Measurements from ENCODE around the gene ARID1B. TPM values are rescaled to one million over a fixed set of nuclear protein-coding genes. Genes with fewer than 3 reads are reported as not detected.

The ARID1B gene
- total RNA-seq, 2 donors from 2014 or later, result 79.3 to 84.6 TPM

GRCh38 chr6:156809034-156809433, 31.9 kb downstream of the ARID1B start:
- DNase-seq (ENCODE audit: low spot score), result no peak
- intact Hi-C loops (cut with DNase I), result no loop called here

- DNase-seq (ENCODE audit: low spot score), result no peak
- intact Hi-C loops (cut with DNase I), result no loop called here
These were observed 32.4 kb downstream of the ARID1B start for GRCh38 chr6:156809446-156810178.

- no peak for DNase-seq (ENCODE audit: low spot score)
- intact Hi-C loops (cut with DNase I), result no loop called here
These were observed 36.9 kb downstream of the ARID1B start for GRCh38 chr6:156814036-156814581.

GRCh38 chr6:156816505-156816904, 39.3 kb downstream of the ARID1B start:
- intact Hi-C loops (cut with DNase I), result no loop called here
- peak; percentile 78 for DNase-seq (ENCODE audit: low spot score)

- DNase-seq (ENCODE audit: low spot score), result no peak
- intact Hi-C loops (cut with DNase I), result loop anchor here in 1 of 2 donors (5.0 kb wide), 1 partner anchor 128 kb away; no protein-coding TSS in a partner anchor
These were observed 43.1 kb downstream of the ARID1B start for GRCh38 chr6:156820089-156820798.

GRCh38 chr6:156821707-156822106, 44.5 kb downstream of the ARID1B start:
- DNase-seq (ENCODE audit: low spot score), result no peak
- intact Hi-C loops (cut with DNase I), result loop anchor here in 1 of 2 donors (5.0 kb wide), 1 partner anchor 129 kb away; no protein-coding TSS in a partner anchor

GRCh38 chr6:156822747-156823206, 45.6 kb downstream of the ARID1B start:
- DNase-seq (ENCODE audit: low spot score), result no peak
- intact Hi-C loops (cut with DNase I), result loop anchor here in 1 of 2 donors (5.0 kb wide), 1 partner anchor 130 kb away; no protein-coding TSS in a partner anchor

GRCh38 chr6:156824142-156824541, 47.0 kb downstream of the ARID1B start:
- no peak for DNase-seq (ENCODE audit: low spot score)
- intact Hi-C loops (cut with DNase I), result loop anchor here in 1 of 2 donors (5.0 kb wide), 1 partner anchor 132 kb away; no protein-coding TSS in a partner anchor

- DNase-seq (ENCODE audit: low spot score), result no peak
- intact Hi-C loops (cut with DNase I), result loop anchor here in 1 of 2 donors (5.0 kb wide), 1 partner anchor 43 kb away; no protein-coding TSS in a partner anchor
These were observed 48.3 kb downstream of the ARID1B start for GRCh38 chr6:156825475-156825874.

GRCh38 chr6:156826290-156826955, 49.2 kb downstream of the ARID1B start:
- no peak for DNase-seq (ENCODE audit: low spot score)
- intact Hi-C loops (cut with DNase I), result loop anchor here in 1 of 2 donors (5.0 kb wide), 1 partner anchor 44 kb away; no protein-coding TSS in a partner anchor

GRCh38 chr6:156827382-156827781, 50.2 kb downstream of the ARID1B start:
- DNase-seq (ENCODE audit: low spot score), result no peak
- intact Hi-C loops (cut with DNase I), result loop anchor here in 1 of 2 donors (5.0 kb wide), 1 partner anchor 45 kb away; no protein-coding TSS in a partner anchor

- DNase-seq (ENCODE audit: low spot score), result no peak
- intact Hi-C loops (cut with DNase I), result loop anchor here in 1 of 2 donors (5.0 kb wide), 1 partner anchor 46 kb away; no protein-coding TSS in a partner anchor
These were observed 51.1 kb downstream of the ARID1B start for GRCh38 chr6:156828280-156828703.

GRCh38 chr6:156830126-156830525, 52.9 kb downstream of the ARID1B start:
- DNase-seq (ENCODE audit: low spot score), result no peak
- intact Hi-C loops (cut with DNase I), result no loop called here

GRCh38 chr6:156832231-156832647, 55.1 kb downstream of the ARID1B start:
- DNase-seq (ENCODE audit: low spot score), result no peak
- intact Hi-C loops (cut with DNase I), result no loop called here

GRCh38 chr6:156832669-156833068, 55.5 kb downstream of the ARID1B start:
- intact Hi-C loops (cut with DNase I), result no loop called here
- no peak for DNase-seq (ENCODE audit: low spot score)

GRCh38 chr6:156833755-156834154, 56.6 kb downstream of the ARID1B start:
- intact Hi-C loops (cut with DNase I), result no loop called here
- no peak for DNase-seq (ENCODE audit: low spot score)

- no peak for DNase-seq (ENCODE audit: low spot score)
These were observed 62.0 kb downstream of the ARID1B start for GRCh38 chr6:156839129-156839528.

GRCh38 chr6:156839591-156840001, 62.4 kb downstream of the ARID1B start:
- intact Hi-C loops (cut with DNase I), result loop anchor here in 1 of 2 donors (5.0 kb wide), 1 partner anchor 1802 kb away; no protein-coding TSS in a partner anchor
- no peak for DNase-seq (ENCODE audit: low spot score)

More at GRCh38 chr6:156839129-156839528, 62.0 kb downstream of the ARID1B start:
- intact Hi-C loops (cut with DNase I), result loop anchor here in 1 of 2 donors (5.0 kb wide), 1 partner anchor 1802 kb away; no protein-coding TSS in a partner anchor

- no peak for DNase-seq (ENCODE audit: low spot score)
- intact Hi-C loops (cut with DNase I), result no loop called here
These were observed 63.0 kb downstream of the ARID1B start for GRCh38 chr6:156840136-156840535.

Data from posterior vena cava (tissue), 2 donors.